IPS-18c (cell line): ENCODE measurements around the gene PTPMT1.

Source experiments
- H3K4me3 ChIP-seq: 2 replicates; pipeline ENCODE4 v1.7.0; 2013; ENCODE audit warnings: low read depth, mild to moderate bottlenecking, low read length, moderate library complexity; ENCODE audit not compliant: insufficient read depth
- H3K9me3 ChIP-seq: one replicate; pipeline ENCODE4 v1.6.1; 2013; ENCODE audit warnings: mild to moderate bottlenecking, low read length, moderate library complexity; ENCODE audit not compliant: control insufficient read depth, insufficient read depth

The PTPMT1 gene

GRCh38 chr11:47569646-47570045, 4.2 kb downstream of the PTPMT1 start:
- H3K4me3 ChIP-seq = no peak overlapping the region
- H3K9me3 ChIP-seq = peaks cover 3% of the 10 kb centered on the region

GRCh38 chr11:47570651-47571356, 5.4 kb downstream of the PTPMT1 start:
- H3K9me3 ChIP-seq = peaks cover 6% of the 10 kb centered on the region

GRCh38 chr11:47571357-47571729, 5.9 kb downstream of the PTPMT1 start:
- H3K4me3 ChIP-seq = no peak overlapping the region
- peaks cover 6% of the 10 kb centered on the region for H3K9me3 ChIP-seq

More at GRCh38 chr11:47570651-47571356, 5.4 kb downstream of the PTPMT1 start:
- no peak overlapping the region for H3K4me3 ChIP-seq

DNA sequence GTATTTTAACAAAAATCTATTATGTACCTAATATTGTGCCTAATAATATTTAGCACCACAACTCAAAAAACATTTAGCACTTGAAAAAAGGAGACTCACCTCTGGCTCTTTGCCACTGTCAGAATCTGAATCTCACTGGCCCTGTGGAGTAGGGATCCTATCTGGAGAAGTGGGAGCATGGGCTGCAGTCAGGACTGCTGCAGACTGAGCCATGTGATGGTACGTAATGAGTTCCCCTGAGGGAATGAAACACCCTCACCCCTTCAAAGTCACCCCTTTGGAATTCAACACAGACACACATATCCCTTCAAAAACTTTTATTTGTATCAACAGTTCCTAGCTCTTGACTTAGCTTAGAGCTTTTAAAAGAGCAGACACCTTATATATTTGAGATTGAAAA, 6.5 kb downstream of the PTPMT1 start:
- Histone ChIP-seq H3K4me3 (no peak overlapping the region), H3K9me3 (peaks cover 2% of the 10 kb centered on the region)

DNA sequence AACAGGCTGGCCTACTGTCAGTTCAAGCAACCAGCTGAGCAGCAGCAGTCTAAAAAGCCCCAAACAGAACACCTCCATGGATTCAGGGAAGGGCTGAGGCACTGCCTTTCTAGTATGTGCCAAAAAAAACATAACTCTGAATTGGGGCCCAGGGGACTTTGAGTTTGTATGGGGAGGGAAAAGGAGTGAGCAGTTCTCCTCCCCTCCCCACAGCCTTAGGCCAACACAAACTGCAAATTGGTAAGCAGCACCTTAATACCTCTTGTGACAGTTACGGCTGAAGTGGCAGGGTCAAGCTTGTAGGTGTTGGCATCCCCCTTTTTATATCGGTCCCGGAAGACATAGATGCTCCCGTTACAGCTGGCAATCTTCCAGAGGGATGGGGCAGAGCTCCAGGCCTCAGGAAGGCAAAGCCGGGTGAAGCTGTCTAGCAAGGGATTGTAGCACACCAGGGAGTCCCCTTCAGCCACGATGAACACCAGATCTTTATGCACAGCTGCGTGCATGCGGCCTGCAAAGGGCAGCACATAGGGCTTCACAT, 7.4 kb downstream of the PTPMT1 start:
- H3K4me3 ChIP-seq = no peak overlapping the region
- peaks cover 2% of the 10 kb centered on the region for H3K9me3 ChIP-seq

DNA sequence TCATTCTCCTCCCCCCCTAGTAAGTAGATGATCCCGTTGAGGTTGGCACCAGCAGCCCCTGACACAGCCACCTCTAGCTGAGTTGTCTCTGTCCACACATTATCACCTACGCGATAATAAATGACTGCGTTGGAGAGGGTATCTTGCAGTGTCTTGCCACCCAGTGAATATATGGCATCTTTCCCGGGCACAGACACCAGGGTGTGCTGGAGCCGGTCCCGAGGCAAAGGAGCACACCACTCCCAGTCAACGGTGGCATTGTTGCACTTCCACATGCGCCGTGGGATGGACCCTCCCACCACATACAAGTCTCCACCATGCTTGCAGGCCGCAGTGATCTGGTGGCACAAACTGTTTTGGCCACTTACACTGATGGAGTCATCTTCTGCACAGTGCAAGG, 7.9 kb downstream of the PTPMT1 start:
- Histone ChIP-seq H3K4me3 (no peak overlapping the region), H3K9me3 (peaks cover 2% of the 10 kb centered on the region)

GRCh38 chr11:47577460-47578041, 12.2 kb downstream of the PTPMT1 start:
- Histone ChIP-seq H3K4me3 (peak overlapping the region; percentile 95; the same call in 1 of the 2 replicates), H3K9me3 (peaks cover 5% of the 10 kb centered on the region)

DNA sequence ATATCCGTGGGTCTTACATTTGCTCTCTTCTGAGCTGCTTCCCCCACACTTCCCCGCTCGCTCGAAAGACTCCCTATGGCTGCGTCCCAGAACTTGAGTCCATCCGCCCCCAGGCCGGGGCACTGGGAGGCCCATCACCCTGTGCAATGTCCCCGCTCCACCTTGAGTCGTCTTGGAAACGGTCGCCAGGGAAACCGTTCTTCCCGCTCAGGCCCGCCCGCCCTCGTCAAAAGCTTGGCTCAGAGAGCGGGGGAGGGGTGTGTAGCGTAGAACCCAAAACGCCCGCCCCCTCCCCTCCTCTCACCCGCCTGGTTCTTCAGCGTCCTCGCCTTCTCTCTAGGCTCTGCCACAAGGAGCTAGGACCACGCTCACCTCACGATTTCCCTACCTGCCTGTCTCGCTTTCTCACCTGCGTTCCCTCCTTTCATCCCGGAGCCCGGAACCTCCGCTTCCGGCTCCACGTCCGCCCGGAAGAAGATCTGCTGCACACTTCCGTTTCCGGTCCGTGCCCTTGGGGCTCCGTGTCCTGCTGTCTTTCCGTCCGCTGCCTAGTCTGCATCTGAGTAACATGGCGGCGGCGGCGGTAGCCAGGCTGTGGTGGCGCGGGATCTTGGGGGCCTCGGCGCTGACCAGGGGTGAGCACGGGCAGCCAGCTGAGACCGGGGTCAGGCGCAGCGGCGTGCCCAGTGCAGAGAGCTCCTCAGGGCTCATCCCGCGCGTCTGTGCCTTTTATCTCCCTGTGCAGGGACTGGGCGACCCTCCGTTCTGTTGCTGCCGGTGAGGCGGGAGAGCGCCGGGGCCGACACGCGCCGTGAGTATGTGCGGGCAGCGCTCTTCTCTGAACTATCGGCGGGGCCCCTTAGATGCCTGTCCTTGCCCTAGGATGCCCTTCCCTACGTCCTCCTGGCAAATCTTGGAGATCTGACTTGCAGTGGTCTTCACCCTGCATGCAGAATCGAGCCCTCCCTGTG, 13.4 kb downstream of the PTPMT1 start, which contains the start of the genes KBTBD4 and NDUFS3:
Gene KBTBD4 (minus strand): TSS at position 447 of the 971 bp plus-strand sequence. CDS start 19 bp downstream, at position 428.
Gene NDUFS3 (plus strand): TSS at position 551 of the 971 bp plus-strand sequence. CDS start 18 bp downstream, at position 569.
- Histone ChIP-seq H3K4me3 (peak within 1 kb of the TSS; percentile 95), H3K9me3 (peaks cover 5% of the 10 kb centered on the region)

DNA sequence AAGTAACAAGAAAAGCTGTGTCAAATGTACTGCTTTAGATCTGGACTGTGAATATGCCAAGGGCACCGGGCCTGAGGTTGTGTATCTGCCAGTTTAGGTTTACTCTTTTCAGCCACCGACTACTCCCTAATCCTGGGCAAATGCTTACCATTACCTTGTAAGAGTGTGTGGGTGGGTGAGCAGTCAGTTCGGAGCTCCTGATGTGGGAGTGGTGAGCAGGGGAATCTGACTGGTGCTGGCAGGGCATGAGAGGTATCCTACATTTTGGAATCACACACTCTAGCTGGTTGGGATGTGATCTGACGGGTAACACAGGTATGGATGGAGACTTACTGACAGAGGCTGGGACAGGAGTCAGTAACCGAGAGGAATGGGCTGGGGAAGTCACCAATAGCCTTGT, 18.4 kb downstream of the PTPMT1 start:
- H3K4me3 ChIP-seq = no peak overlapping the region
- H3K9me3 ChIP-seq = peaks cover 3% of the 10 kb centered on the region

DNA sequence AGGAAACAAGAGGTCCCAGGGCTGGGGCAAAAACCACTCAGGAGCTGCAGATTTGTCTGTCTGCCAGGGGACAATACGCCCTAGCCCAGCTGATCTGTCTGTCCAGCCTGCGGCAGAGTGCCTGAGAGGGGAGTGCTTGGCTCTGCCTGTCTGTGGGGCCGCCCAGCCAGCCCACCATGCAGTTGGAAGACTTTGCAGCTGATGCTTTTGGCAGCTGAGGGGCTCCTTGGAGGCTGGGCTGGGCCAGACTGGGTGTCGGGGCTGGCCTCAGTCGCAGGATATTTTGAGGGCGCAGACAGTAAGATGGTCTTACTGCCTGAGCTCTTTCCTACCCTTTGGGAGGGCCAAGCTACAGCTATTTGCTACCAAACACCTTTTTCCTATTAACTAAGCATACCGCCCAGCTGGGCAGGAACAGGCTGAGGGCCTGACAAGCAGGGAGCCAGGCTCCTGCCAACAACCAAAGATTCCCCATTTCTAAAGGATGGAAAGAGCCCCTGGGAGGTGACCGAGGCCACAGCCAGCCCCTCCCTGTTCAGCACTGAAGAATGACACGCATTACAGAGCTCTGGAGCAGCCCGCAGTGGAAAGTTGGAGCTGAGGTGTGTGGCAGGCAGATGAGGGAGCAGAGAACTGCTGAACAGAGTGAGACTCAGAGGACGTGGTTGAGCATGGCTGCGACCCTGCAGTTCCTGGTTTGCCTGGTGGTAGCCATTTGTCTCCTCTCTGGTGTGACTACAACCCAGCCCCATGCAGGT, 20.9 kb downstream of the PTPMT1 start, which contains the start of gene FAM180B:
Gene FAM180B (plus strand): TSS at position 581 of the 758 bp plus-strand sequence. CDS start 91 bp downstream, at position 672.
- Histone ChIP-seq H3K4me3 (no peak within 1 kb of the TSS), H3K9me3 (no peaks in the 10 kb centered on the region)

DNA sequence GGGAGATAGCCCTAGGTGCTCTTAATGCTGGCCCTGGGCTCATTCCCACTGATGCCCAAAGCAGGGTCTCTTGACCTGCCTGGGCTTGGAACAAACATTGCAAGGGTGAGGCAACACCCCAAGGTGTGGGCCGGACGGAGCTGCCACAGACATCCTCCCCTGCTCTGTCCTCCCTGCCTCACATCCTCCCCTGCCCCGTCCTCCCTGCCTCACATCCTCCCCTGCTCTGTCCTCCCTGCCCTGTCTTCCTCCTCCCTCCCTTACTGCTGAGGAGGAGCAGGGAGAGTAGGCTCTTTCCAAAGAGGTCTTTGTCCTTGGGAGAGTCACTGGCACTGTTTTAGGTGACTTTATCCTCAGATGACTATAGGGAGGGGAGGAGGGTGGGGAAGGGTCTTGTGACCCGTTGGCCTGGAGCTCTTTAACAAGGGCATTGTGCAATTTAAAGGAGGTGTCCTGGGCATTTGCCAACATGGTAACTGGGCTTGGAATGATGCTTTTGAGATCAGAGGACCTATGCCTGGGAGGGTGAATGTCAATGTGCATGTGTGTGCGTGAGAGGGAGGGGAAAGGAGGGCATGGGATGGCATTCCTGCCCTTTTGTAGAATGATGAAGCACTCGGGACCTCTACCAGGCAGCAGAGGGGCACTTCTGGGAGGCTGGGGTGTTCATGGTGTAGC, 21.8 kb downstream of the PTPMT1 start:
- no peaks in the 10 kb centered on the region for H3K9me3 ChIP-seq
- H3K4me3 ChIP-seq = no peak overlapping the region

DNA sequence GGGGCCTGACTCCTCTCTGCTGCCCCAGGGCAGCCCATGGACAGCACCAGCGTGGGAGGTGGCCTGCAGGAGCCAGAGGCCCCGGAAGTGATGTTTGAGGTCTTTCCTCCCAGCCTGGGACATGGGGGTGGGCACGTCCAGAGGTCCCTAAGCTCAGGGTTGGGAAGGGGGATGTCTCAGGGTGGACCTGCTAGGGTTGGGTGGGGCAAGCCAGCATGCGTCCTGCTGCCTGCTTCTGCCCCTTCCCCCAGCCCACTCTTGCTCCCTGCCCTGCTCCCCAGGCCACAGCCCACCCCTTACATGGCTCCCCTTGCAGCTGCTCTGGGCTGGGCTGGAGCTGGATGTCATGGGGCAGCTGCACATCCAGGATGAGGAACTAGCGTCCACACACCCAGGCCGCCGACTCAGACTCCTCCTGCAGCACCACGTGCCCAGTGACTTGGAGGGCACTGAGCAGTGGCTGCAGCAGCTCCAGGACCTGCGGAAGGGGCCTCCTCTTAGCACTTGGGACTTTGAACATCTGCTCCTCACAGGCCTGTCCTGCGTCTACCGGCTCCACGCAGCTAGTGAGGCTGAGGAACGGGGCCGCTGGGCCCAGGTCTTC, 22.4 kb downstream of the PTPMT1 start:
- no peak overlapping the region for H3K4me3 ChIP-seq
- no peaks in the 10 kb centered on the region for H3K9me3 ChIP-seq

GRCh38 chr11:47589118-47589517, 23.7 kb downstream of the PTPMT1 start:
- H3K4me3 ChIP-seq = no peak overlapping the region
- H3K9me3 ChIP-seq = no peaks in the 10 kb centered on the region

- Histone ChIP-seq H3K4me3 (no peak overlapping the region), H3K9me3 (no peaks in the 10 kb centered on the region)
These were observed 24.2 kb downstream of the PTPMT1 start for GRCh38 chr11:47589584-47589976.

DNA sequence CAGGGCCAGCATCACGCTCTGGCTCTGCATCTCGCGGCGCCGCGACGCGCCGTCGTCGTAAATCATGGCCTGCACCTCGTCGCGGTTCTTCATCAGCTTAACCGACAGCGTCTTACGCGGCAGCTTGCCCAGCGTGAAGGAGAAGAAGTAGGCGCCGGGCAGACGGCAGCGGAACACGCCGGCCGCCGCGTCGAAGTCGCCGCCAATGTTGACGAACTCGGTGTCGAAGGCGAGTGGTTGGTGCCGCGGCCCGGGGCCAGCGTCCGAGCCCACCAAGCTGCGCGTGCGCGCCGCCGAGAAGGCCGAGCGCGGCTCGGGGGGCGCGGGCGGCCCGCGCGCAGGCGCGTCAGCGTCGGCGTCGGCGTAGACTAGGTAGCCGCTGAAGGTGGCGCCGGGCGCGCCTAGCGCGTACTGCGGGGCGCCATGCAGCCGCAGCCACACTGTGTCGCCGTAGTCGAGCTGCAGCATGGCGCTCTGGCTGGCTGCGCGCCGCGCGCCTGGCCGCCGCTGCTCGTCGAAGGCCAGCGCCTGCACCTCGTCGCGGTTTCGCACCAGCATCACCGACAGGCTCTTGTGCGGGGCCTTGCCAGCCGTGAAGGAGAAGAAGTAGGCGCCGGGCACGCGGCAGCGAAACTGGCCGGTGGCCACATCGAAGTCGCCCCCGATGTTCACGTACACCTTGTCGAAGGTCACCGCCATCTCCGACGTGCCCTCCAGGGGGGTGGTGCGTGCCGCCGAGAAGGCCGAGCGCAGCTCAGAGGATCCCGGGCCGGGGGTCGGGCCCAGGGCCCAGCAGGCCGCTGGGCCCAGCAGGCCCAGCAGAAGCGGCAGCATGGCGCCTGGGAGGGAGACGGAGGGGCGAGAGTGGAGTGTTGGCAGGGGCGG, 24.8 kb downstream of the PTPMT1 start:
- no peak overlapping the region for H3K4me3 ChIP-seq
- H3K9me3 ChIP-seq = no peaks in the 10 kb centered on the region
